GM10266 (cell line): Measurements from ENCODE around the gene PRPF40A.

Source experiments
- DNase-seq: peaks from one replicate; pipeline ENCODE4 v3.0.0; 2012; ENCODE audit errors: extremely low spot score
- CTCF ChIP-seq: IDR thresholded peaks from 2 replicates; pipeline ENCODE4 v1.5.1; 2012; ENCODE audit warnings: mild to moderate bottlenecking, low read depth; ENCODE audit not compliant: control insufficient read depth, insufficient read depth; ENCODE audit errors: missing control alignments

Gene PRPF40A

GRCh38 chr2:152674334-152674733 is 42.9 kb downstream of the PRPF40A start:
- no peak for TF ChIP-seq CTCF
- DNase-seq, result no peak

- no peak for TF ChIP-seq CTCF
- DNase-seq, result no peak
Observed at GRCh38 chr2:152664725-152665124, 52.5 kb downstream of the PRPF40A start.

GRCh38 chr2:152661076-152661475 is 56.2 kb downstream of the PRPF40A start:
- no peak for DNase-seq
- no peak for TF ChIP-seq CTCF

GRCh38 chr2:152658221-152658620 is 59.0 kb downstream of the PRPF40A start:
- no peak for DNase-seq
- no peak for TF ChIP-seq CTCF

GRCh38 chr2:152657043-152657442 is 60.2 kb downstream of the PRPF40A start:
- no peak for TF ChIP-seq CTCF
- no peak for DNase-seq

GRCh38 chr2:152655880-152656279 is 61.4 kb downstream of the PRPF40A start:
- TF ChIP-seq CTCF, result no peak
- no peak for DNase-seq

- no peak for DNase-seq
- TF ChIP-seq CTCF, result no peak
Observed at GRCh38 chr2:152651834-152652233, 65.4 kb downstream of the PRPF40A start.
